BJ (cell line): ENCODE results near the gene OR2W3. TPM values are rescaled to one million over a fixed set of nuclear protein-coding genes. Genes with fewer than 3 reads are reported as not detected.

Source experiments
- CTCF ChIA-PET: fragments of 350-600 bp; formaldehyde crosslinking; extraction: SDS; loops from one replicate; lab custom pipeline; 2021; ENCODE audit warnings: antibody characterized with exemption, inconsistent platforms; lab: Yijun Ruan, JAX
- POLR2A ChIA-PET: fragments of 300-600 bp; sonication (Branson Sonifier 250); formaldehyde crosslinking; extraction: SDS; loops from one replicate; lab custom pipeline; 2021; ENCODE audit warnings: antibody characterized with exemption; lab: Charles Lee
- DNase-seq: peaks from one replicate; pipeline ENCODE4 v3.0.0-alpha.2; 2011; ENCODE audit warnings: low read depth
- H3K27me3 ChIP-seq: 2 replicates; pipeline ENCODE4 v1.6.0; 2011; ENCODE audit warnings: low read length; ENCODE audit not compliant: control insufficient read depth, insufficient read depth
- H3K36me3 ChIP-seq: 2 replicates; pipeline ENCODE4 v1.5.1; 2011; ENCODE audit warnings: low read length; ENCODE audit not compliant: control insufficient read depth, insufficient read depth
- H3K4me3 ChIP-seq: 2 replicates; pipeline ENCODE4 v1.5.1; 2011; ENCODE audit warnings: low read depth, mild to moderate bottlenecking, control low read depth, low read length
- CTCF ChIP-seq: IDR thresholded peaks from 2 replicates; pipeline ENCODE4 v1.5.1; 2011; ENCODE audit warnings: low read depth, mild to moderate bottlenecking, control low read depth, inconsistent platforms, low read length, moderate library complexity; ENCODE audit not compliant: insufficient read depth
- polyA minus RNA-seq: library from RNA; depleted of rRNA, polyadenylated mRNA; stranded (reverse); fragments of >200 nt; gene quantifications from 2 replicates; pipeline ENCODE4 v1.2.3, GENCODE V29; 2011; rRNA and poly(A)+ RNA removed
- polyA plus RNA-seq: library from polyadenylated mRNA; depleted of rRNA; stranded (reverse); fragments of >200 nt; gene quantifications from 2 replicates; pipeline ENCODE4 v1.2.3, GENCODE V29; 2011; rRNA removed

OR2W3 gene
- polyA plus RNA-seq (not detected in 2 replicates), polyA minus RNA-seq (not detected in 2 replicates)

GRCh38 chr1:247895163-247895637 lies at the start of gene OR2W3:
Gene OR2W3 (plus strand): TSS chr1:247895587. CDS start chr1:247895587, 0 bp downstream.
- POLR2A ChIA-PET, result no interaction called here
- no peak within 1 kb of the TSS for H3K4me3 ChIP-seq
- no peak for TF ChIP-seq CTCF
- DNase-seq, result no peak
- H3K27me3 ChIP-seq, result no peaks in the 10 kb centered on the region
- H3K36me3 ChIP-seq, result no peaks in the 10 kb centered on the region
- CTCF ChIA-PET, result interaction anchor here (0.6 kb wide), 1 partner anchor 88 kb away, joined by 3 read pairs; no protein-coding TSS in a partner anchor

GRCh38 chr1:247845693-247846017 lies 49.7 kb upstream of the OR2W3 start:
- ChIA-PET CTCF (no interaction called here), POLR2A (no interaction called here)
- Histone ChIP-seq H3K4me3 (no peak overlapping the region), H3K36me3 (no peaks in the 10 kb centered on the region), H3K27me3 (no peaks in the 10 kb centered on the region)
- DNase-seq, result no peak
- TF ChIP-seq CTCF, result no peak

DNA sequence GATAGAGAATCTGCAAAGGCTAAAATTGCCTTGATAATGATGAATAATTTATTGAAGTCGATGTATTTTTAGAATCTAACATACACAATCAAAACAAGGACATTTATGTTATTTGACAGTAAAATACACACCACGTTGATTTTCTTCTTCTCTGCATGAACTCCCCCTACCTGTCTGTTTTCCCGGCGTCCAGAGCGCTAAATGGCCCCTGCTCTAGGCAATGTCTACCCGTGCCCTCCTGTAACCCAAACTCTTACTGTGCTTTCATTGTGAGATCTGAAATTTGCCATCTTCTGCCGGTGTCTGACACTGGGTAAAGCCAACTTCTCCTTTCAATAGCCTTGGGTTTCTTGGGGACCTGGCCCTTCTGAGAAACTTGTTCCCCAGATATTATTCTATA lies 47.0 kb upstream of the OR2W3 start:
- no peak for DNase-seq
- Histone ChIP-seq H3K27me3 (no peaks in the 10 kb centered on the region), H3K4me3 (no peak overlapping the region), H3K36me3 (no peaks in the 10 kb centered on the region)
- ChIA-PET CTCF (no interaction called here), POLR2A (no interaction called here)
- no peak for TF ChIP-seq CTCF

- DNase-seq, result no peak
- Histone ChIP-seq H3K27me3 (no peaks in the 10 kb centered on the region), H3K4me3 (no peak overlapping the region), H3K36me3 (no peaks in the 10 kb centered on the region)
- TF ChIP-seq CTCF, result no peak
- POLR2A ChIA-PET, result no interaction called here
- CTCF ChIA-PET, result no interaction called here
Observed at GRCh38 chr1:247849616-247850015, 45.8 kb upstream of the OR2W3 start.

DNA sequence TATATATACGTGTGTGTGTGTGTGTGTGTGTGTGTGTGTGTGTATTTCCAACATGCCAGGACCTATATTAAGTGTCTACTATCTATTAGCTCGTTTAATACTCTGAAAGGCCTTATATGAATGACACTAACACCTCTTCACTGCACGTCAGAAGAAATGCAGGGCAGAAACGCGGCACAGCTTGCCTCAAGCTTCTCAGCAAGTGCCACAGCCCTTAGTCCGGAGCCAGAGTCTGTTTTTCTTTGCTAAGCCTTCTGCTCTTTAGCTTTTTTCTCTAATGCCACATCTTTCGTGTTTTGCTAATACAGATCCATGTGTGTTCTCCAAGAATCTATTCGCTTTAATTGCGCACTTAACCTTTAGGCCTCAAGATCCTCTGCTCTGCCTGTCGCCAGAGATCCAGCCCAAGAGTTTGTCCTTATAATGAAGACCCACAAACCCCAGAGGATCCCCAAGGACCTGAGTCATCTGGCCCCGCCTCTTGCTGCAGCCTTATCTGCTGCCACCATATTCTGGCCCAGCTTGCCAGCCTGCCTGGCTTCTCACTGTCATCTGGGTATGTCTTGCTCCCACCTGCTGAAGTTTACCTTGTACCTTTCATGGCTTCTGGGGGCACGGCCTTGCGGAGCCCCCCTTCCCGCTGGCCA lies 40.4 kb upstream of the OR2W3 start:
- no peak for DNase-seq
- Histone ChIP-seq H3K36me3 (no peaks in the 10 kb centered on the region), H3K27me3 (no peaks in the 10 kb centered on the region), H3K4me3 (no peak overlapping the region)
- TF ChIP-seq CTCF, result no peak
- CTCF ChIA-PET, result no interaction called here
- POLR2A ChIA-PET, result no interaction called here
